GM10266 (cell line): ENCODE results near the gene ILKAP.
"Not testable (repeated sequence)": the region's sequence is repeated elsewhere in the genome, so short reads cannot be mapped to it uniquely, and the experiment has no call there.

Experiments used
- DNase-seq: peaks from one replicate; pipeline ENCODE4 v3.0.0; 2012; ENCODE audit errors: extremely low spot score
- TF ChIP-seq, protein P1 (sequence below): IDR thresholded peaks from 2 replicates; pipeline ENCODE4 v1.5.1; 2012; ENCODE audit warnings: mild to moderate bottlenecking, low read depth; ENCODE audit not compliant: control insufficient read depth, insufficient read depth; ENCODE audit errors: missing control alignments

Gene ILKAP

DNA sequence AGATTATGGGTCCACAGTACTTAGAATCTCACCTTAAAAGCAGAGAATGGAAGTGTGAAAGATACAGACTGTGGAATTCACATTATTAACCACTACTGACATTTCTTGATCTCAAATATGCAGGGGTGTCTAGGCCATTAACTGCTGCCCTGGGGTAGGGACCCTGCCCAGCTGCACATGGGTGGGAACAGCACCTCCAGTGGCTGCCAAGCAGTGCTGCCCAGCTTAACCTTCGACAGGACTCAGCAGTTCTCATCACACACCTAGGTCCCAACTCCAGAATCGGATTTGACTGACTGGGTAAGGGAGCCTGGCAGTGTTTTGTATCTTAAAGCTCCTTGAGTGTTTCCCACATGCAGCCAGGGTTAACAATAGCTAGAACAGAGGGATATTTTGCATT is 29.8 kb downstream of the ILKAP start:
- TF ChIP-seq, protein P1, sequence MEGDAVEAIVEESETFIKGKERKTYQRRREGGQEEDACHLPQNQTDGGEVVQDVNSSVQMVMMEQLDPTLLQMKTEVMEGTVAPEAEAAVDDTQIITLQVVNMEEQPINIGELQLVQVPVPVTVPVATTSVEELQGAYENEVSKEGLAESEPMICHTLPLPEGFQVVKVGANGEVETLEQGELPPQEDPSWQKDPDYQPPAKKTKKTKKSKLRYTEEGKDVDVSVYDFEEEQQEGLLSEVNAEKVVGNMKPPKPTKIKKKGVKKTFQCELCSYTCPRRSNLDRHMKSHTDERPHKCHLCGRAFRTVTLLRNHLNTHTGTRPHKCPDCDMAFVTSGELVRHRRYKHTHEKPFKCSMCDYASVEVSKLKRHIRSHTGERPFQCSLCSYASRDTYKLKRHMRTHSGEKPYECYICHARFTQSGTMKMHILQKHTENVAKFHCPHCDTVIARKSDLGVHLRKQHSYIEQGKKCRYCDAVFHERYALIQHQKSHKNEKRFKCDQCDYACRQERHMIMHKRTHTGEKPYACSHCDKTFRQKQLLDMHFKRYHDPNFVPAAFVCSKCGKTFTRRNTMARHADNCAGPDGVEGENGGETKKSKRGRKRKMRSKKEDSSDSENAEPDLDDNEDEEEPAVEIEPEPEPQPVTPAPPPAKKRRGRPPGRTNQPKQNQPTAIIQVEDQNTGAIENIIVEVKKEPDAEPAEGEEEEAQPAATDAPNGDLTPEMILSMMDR: no peak
- DNase-seq: no peak

DNA sequence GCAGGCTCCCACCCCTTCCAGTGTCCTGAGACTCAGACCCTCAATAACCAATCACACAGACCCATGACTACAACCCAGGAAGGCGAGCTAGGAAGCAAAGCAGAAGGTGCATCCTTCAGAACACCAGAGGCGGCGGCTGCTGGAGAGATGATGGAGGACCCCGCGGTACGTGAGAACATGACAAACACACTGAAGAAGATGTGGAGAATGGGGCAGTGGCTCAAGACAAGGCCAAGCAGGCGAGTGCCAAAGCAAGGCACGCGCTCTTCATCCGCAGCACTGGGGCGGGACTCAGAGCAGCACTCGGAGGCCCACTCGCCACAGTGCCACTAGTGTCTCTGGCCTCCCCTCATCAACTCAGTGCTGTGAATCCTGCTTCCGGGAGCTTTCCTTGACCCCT is 31.1 kb downstream of the ILKAP start:
- TF ChIP-seq, protein P1: no peak

DNA sequence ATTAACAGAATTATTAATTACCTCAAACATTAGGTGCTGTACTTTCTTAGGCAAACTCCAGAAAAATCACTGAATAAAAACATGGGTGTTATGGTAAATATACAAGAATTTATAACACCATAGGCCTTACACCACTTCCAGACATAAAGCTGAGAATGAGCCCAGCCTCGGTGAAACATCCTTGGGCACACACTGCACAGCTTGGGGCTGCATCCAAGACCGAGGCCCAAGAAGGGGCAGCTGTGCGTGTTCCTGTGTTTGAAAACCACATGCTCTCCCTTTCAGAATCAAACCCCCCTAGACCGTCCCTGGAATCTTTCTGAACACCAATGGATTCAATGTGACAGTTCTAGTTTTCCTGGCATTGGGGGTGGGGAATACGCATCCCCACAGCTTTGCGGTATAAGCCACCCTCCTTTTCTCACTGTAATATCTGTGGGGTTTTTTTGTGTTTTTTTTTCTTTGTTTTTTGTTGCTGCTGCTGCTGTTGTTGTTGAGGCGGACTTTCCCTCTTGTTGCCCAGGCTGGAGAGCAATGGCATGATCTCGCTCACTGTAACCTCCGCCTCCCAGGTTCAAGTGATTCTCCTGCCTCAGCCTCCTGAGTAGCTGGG is 31.8 kb downstream of the ILKAP start:
- no peak for DNase-seq
- TF ChIP-seq, protein P1: no peak

More for the DNA sequence above, 31.1 kb downstream of the ILKAP start:
- no peak for DNase-seq

DNA sequence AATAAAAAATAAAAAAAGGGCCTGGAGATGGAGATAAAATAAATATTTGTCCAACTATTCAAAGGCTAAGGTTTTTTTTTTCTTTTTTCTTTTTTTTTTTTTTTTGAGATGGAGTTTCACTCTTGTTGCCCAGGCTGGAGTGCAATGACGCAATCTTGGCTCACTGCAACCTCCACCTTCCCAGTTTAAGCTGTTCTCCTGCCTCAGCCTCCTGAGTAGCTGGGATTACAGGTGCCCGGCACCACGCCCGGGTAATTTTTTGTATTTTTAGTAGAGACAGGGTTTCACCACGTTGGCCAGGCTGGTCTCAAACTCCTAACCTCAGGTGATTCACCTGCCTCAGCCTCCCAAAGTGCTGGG is 32.4 kb downstream of the ILKAP start:
- not testable (repeated sequence) for DNase-seq

DNA sequence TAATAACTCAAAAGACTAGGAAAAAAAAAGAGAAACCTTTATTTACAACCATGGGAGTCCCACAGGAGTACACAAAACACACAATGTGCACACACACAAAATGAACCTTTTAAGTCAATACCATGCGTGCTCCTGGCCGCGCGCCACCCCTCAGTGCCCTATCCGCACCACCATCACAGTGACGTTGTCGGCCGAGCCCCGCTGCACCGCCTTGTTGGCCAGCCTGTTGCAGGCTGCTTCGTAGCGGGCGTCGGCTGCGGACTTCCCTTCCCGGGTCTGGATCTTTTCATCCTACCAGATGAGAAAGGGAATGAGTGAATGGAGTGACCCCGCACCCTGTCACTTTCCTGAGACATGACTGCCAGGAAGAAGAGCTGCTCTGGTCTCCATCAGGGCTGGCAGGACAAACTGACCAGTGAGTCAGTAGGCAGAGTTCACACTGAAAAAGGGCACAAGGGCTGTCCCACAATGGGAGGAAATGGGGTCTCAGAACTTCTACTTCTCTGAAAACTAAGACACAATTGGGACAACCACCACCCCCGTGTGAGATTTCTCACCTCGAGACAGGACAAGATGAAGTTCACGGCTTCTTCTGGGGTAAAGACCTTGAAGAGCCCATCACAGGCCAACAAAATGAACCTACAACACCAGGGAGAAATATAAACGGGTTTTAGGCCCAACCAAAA is 33.0 kb downstream of the ILKAP start:
- no peak for DNase-seq
- TF ChIP-seq, protein P1: no peak

DNA sequence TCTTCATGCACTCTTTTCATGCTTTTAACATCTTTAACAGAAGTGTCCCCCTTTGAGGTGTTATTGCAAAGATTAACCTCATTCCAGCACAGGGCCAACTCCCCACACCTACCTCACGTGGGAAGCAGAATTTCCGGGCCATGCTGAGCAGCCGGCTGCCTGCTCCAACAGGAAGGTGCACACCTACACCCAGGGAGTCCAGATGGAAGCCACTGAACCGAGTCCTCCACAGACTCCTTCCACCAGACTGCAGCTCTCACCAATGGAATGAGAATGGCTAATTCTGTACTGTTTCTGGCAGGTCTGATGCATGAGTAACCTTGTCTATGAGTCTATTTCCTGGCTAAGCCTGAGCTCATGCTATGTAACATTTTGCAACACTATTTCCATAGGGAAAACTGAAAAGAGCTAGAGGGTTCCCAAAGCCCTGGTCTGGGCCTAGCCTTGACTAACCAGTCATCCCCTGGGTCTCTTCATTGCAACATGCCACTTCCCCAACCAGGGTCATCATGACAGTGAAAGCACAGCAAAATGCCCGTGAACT is 33.7 kb downstream of the ILKAP start:
- TF ChIP-seq, protein P1: no peak
- DNase-seq: no peak

DNA sequence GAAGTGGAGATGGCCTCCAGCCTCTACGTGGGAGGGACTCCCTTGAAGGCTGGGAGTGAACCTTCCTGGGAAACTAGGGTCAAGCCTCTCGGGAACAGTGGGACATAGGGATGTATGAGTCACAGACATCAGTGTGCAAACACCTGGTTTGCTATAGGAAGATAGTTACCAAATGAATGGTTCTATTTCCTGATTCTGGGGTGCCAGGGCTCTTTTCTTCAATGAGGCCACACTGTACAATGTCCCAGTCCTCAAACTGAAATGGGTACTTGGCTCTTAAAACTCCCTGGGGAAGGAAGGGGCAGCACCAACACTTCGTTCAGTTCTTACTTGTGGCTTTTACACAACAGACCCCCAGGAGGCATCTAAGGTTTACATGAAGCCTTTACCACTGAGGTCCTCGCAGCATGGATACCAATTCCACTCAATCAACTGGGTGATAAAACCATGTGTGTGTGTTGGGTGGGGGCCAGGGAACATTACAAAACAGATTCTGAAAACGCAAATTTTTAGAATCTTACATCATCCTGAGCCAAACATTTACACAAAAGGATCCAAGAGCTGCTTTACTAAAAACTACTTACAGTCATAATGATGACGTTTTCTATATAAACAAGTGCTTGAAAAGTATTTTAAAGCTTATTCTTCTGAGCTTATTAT is 34.3 kb downstream of the ILKAP start:
- DNase-seq: no peak

More for the DNA sequence above, 34.3 kb downstream of the ILKAP start:
- TF ChIP-seq, protein P1: no peak
